Heart left ventricle (tissue), 13 donors: Measurements from ENCODE around the gene MAGEA3.
"Not testable (repeated sequence)": the region's sequence is repeated elsewhere in the genome, so short reads cannot be mapped to it uniquely, and the experiment has no call there.

ENCODE experiments used
- CTCF ChIP-seq, 12 donors: fragments of 200-600 bp; sonication (generic) in 4 of 12; IDR thresholded peaks; one replicate each; pipeline versions ENCODE4 v1.5.0 to v1.8.0; 2018 to 2022; ENCODE audit warnings: antibody characterized with exemption in 12 of 12, mild to moderate bottlenecking in 5 of 12
- POLR2A ChIP-seq, 2 donors: fragments of 450-650 bp; IDR thresholded peaks; one replicate each; pipeline ENCODE4 v1.6.1; 2017; ENCODE audit warnings: antibody characterized with exemption in 2 of 2, mild to moderate bottlenecking in 2 of 2, moderate library complexity in 2 of 2
- donor health status: ischemic (EF 13 %, LVEDD 7.1; RV severe dilation, severe dysfunction).
- donor health status: DM: no; HTN: yes; CAD: no.
- donor health status: DM: no; HTN: no; CAD: no.
- donor health status: ischemic (EF 25% LVEDD 6.9; RV normal size, moderate dysfunction).
- donor health status: ischemic (EF 25% LVEDD 5.7; RV mildly dilated, moderate dysfunction).
- donor health status: ischemic (EF 35%, LVEDD 5.7; RV mildly dilated, moderate dysfunction).
- donor health status: nonischemic (EF 11% LVEDD 7.7; RV severe dilation, severe dysfunction).
- donor health status: DM: yes; HTN: yes; CAD: no.
- donor health status: PGD.
- donor health status: ischemic (EF 29% LVEDD 5.4; RV normal size, mild dysfunction).
- donor health status: nonischemic (EF 23%, LVEDD 6.1; RV moderate dilation, normal function).

- TF ChIP-seq CTCF, POLR2A (IDR thresholded peaks at IDR 0.05): not testable (repeated sequence)
Observed at GRCh38 chrX:152674652-152675051, 23.9 kb upstream of the MAGEA3 start.
